ENCODE results near the gene ELL2. TPM values are rescaled to one million over a fixed set of nuclear protein-coding genes. Genes with fewer than 3 reads are reported as not detected.

ELL2 gene
- total and polyA plus RNA-seq, 2 donors (not counting 1 experiment from before 2014, with no cell fraction given), result 7.2 to 27.0 TPM

DNA sequence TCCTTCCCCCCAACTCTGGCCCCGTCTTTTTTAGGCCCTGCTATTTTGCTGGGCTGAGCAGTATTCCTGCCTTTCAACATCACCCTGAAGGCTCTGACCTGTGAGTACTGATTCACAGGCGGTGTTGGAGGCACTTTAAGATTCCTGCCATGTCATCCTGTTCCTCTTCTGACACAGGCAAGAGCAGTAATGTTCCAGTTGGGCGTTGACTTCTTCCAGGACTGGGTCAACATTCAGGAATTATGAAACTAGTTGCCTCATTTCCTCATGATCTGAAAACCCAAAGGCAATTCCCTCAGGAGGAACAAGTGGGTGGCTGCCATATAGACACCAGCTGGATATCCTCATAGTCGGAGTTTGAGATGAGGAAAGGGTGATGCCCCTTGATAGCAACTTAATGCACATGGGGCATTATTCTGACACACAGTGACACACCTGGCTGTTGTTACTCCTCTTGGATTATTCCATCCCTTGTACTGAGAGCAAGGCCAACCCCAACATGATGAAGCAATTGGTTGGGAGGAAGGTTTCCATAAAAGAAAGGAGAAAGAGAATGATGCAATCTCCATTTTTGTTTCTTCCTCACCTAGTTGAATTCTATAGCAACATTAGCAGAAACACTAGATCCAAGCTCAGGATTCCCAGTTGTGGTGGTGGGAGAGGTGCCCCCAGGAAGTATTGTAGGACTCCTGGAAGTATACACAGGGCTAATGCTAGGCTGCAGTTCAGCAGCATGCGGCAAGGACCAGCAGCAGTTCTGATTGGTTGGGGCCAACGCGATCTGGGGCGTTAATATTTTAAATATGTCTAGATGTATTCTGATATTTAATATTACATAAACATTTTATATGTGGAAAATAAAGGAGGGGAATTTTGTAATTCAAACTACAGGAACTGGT is 119.5 kb downstream of the ELL2 start:
- no peaks in the 10 kb centered on the region for H3K27me3 Mint-ChIP-seq
- POLR2A ChIA-PET, result interaction anchor here (0.5 kb wide), 1 partner anchor 59 kb away, joined by 3 read pairs; no protein-coding TSS in a partner anchor

More for the DNA sequence above, 119.5 kb downstream of the ELL2 start:
- Mint-ChIP-seq H3K4me3 (no peak overlapping the region), H3K4me1 (peaks cover 30% of the 10 kb centered on the region), H3K9me3 (ENCODE audit: insufficient read depth) (no peaks in the 10 kb centered on the region), H3K27ac (no peak overlapping the region)
- Histone ChIP-seq H3K4me2 (replicated peaks; ENCODE audit: low read depth, low read length, poor library complexity, severe bottlenecking) (no peak overlapping the region), H3K36me3 (replicated peaks in 1 of 2; ENCODE audit: control extremely low read depth in 1 of 2, control insufficient read depth in 1 of 2, extremely low read depth in 1 of 2, insufficient read depth in 2 of 2, low read length in 1 of 2) (no peaks in the 10 kb centered on the region), H3K4me3 (ENCODE audit: control extremely low read depth in 1 of 5, extremely low read depth in 1 of 5, insufficient read depth in 1 of 5, low read depth in 2 of 5, low read length in 4 of 5) (no peak overlapping the region), H2AFZ (ENCODE audit: insufficient read depth, low read depth, low read length, poor library complexity, severe bottlenecking) (no peak overlapping the region), H3K27me3 (replicated peaks in 1 of 4; ENCODE audit: control extremely low read depth in 1 of 4, control insufficient read depth in 3 of 4, insufficient read depth in 4 of 4, low read length in 3 of 4) (no peaks in the 10 kb centered on the region), H4K20me1 (ENCODE audit: control insufficient read depth, insufficient read depth, low read length, poor library complexity, severe bottlenecking) (no peaks in the 10 kb centered on the region), H3K9me3 (ENCODE audit: control extremely low read depth in 1 of 3, control insufficient read depth in 2 of 3, insufficient read depth in 1 of 3, low read length in 2 of 3) (no peaks in the 10 kb centered on the region), H3K9ac (ENCODE audit: low read length) (no peak overlapping the region), H3K4me1 (ENCODE audit: control insufficient read depth in 2 of 2, insufficient read depth in 2 of 2, low read length in 2 of 2) (peaks cover 16 to 18% of the 10 kb centered on the region in 2 donors), H3K79me2 (ENCODE audit: control insufficient read depth, insufficient read depth, low read length) (no peaks in the 10 kb centered on the region), H3K27ac (ENCODE audit: low read length in 2 of 2) (no peak overlapping the region)
- WGBS (ENCODE audit: insufficient coverage), result 90% methylated on average over 4 of the region's 8 CpGs
- CTCF ChIA-PET, result interaction anchor here (1.2 to 22.8 kb wide), 5 partner anchors 10 to 197 kb away, joined by 4 to 748 read pairs (median 127); partner anchors contain the start of genes GLRX and RFESD
- TF ChIP-seq EZH2 (IDR thresholded peaks at IDR 0.05; ENCODE audit: borderline replicate concordance, insufficient read depth, low read depth, low read length, poor library complexity, severe bottlenecking), result no peak
- TF ChIP-seq, protein P1, sequence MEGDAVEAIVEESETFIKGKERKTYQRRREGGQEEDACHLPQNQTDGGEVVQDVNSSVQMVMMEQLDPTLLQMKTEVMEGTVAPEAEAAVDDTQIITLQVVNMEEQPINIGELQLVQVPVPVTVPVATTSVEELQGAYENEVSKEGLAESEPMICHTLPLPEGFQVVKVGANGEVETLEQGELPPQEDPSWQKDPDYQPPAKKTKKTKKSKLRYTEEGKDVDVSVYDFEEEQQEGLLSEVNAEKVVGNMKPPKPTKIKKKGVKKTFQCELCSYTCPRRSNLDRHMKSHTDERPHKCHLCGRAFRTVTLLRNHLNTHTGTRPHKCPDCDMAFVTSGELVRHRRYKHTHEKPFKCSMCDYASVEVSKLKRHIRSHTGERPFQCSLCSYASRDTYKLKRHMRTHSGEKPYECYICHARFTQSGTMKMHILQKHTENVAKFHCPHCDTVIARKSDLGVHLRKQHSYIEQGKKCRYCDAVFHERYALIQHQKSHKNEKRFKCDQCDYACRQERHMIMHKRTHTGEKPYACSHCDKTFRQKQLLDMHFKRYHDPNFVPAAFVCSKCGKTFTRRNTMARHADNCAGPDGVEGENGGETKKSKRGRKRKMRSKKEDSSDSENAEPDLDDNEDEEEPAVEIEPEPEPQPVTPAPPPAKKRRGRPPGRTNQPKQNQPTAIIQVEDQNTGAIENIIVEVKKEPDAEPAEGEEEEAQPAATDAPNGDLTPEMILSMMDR (IDR thresholded peaks at IDR 0.05), result no peak
- intact Hi-C loops (cut with micrococcal nuclease), result loop anchor here (2.0 kb wide), 1 partner anchor 19 kb away; the partner anchor contains the start of gene GLRX
- ATAC-seq (ENCODE audit: low read depth) (no peak), DNase-seq (no peak)
